ENCODE results near the gene DNAJC1.

DNAJC1 gene

GRCh38 chr10:21959998-21960397, 43.5 kb downstream of the DNAJC1 start:
- DNase-seq (ENCODE audit: low read depth), result no peak

DNA sequence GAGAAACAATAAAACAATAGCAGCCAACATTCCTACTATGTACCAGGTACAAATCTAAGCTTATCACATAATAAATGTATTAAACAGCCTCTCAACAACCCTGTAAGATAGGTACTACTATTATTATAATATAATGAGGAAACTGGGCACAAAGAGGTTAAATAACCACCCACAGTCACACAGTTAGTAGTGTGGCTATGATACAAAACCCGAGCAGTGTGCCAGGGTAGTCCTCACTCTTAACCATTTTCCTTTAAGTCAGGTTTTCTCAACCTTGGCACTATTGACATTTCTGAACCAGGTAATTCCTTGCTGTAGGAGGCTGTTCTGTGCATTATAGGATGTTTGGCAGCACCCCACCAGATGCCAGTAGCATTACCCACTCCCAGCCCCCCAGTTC, 48.8 kb downstream of the DNAJC1 start:
- no peak for DNase-seq (ENCODE audit: low read depth)

DNA sequence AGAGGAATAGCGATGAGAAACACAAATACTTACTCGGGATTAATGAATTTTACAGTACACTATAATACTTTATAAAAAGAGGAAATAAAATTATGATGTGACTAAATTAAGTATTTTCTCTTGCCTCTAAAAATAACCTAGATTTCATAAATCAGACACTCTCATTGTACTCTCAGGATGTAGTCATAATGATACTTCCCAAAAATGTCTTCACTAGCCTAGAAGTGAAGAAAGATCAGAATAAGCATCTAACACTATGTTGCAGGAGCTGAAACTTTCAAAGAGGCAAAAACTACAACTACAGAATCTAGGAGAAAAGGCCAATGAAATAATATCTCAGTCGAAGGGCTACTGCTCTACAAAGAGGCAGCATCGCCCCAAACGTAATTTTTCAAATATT, 49.4 kb downstream of the DNAJC1 start:
- DNase-seq (ENCODE audit: low read depth), result no peak

DNA sequence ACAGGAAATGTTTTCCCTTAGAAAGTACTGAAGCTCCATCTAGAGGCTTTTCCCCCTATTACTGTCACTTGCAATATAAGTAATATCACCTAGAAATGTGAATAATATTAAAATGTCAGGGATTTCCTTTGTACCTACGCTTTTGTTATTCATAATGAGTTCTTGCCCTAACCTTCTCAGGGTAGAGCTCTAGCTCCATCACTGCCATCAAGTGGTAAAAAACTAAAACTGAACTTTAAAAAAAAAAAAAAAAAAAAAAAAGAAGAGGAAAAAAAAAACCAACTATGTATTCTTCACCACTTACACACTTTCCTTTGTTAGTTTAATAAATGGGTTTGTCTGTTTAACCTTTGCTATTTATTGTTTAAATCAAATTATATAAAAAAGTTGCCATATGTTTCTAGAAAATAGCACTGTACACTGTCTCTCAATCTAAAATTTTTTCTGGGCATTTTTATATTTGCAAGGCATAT, 49.9 kb downstream of the DNAJC1 start:
- DNase-seq (ENCODE audit: low read depth), result no peak

DNA sequence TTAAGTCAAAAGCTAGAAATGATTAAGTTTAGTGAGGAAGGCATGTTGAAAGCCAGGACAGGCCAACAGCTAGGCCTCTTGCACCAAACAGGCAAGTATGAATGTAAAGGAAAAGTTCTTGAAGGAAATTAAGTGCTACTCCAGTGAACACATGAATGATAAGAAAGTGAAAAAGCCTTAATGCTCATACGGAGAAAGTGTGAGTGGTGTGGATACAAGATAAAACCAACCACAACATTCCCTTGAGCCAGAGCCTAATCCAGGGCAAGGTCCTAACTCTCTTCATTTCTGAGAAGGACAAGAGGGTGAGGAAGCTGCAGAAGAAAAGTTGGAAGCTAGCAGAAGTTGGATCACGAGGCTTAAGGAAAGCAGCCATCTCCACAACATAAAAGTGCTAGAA, 53.0 kb downstream of the DNAJC1 start:
- no peak for DNase-seq (ENCODE audit: low read depth)

GRCh38 chr10:21946946-21947345, 56.6 kb downstream of the DNAJC1 start:
- DNase-seq (ENCODE audit: low read depth), result no peak

DNA sequence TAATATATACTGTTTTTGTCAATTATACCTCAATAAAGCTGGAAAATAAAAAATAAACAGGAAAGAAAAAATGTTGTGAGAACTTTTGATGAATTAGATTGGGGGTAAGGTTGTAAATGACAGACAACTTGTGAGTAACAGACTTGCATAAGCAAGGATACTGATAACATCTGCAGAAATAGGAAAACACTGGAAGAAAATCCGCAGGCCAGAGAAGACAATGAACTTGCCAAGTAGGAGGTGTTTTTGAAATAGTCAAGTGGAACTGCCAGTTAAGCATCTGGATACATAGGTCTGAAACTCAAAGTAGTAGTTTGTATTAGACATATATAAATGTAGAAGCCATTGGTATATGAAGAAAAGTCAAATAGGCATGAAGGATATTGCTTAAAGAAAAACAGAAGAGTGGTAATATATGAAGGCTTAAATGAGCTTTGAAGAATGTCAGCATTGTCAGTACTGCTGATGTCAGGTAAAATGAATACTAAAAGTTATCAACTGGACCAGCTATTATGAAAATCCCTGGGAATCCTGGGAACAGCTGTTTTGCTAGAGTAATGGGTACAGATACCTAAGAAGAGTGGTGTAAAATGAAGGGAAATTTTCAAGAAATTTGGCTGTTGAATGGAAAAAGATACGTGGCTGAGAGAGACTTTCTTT, 58.7 kb downstream of the DNAJC1 start:
- no peak for DNase-seq (ENCODE audit: low read depth)

DNA sequence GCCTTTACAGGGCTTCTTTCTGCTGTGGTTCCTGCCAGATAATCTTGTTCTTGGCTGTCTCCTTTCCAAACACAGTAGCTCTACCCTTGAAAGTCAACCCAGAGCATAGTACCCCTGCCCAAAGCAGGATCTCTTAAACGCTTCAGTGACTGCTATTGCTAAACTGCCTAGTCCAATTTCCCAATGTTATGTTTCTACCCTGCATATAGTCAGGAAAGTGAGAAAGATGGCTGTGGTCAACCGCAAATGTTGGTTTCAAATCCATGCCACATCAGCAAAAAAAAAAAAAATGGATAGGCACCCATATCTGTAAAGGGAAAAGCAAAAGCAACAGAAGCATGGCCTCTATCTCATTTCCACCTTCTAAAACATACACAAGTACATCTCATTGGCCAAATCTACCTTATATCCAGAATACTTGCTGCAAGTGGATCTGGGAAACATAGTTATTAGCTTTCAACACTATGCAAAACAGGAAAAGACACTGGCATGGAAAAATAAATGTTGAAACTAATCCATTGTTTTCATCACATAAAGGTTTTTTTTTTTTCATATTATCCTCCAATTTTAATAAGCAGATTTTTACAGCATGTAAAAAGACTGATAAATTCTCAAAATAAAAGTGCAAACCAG, 59.8 kb downstream of the DNAJC1 start:
- no peak for DNase-seq (ENCODE audit: low read depth)

- no peak for DNase-seq (ENCODE audit: low read depth)
Measured at GRCh38 chr10:21935439-21936023, 68.0 kb downstream of the DNAJC1 start.

DNA sequence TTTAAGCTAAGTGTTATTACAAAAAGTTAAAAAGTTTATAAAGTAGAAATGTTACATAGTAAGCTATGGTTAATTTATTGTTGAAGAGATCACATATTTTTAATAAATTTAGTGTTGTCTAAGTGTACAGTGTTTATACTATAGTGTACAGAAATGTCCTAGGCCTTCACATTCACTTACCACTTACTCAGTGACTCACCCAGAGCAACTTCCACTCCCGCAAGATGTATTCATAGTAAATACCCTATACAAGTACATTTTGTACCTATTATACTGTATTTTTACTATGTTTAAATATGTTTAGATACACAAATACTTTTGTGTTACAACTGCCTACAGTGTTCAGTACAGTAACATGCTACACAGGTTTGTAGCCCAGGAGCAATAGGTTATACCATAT, 69.2 kb downstream of the DNAJC1 start:
- no peak for DNase-seq (ENCODE audit: low read depth)

GRCh38 chr10:21929070-21929469, 74.5 kb downstream of the DNAJC1 start:
- DNase-seq (ENCODE audit: low read depth), result no peak

DNA sequence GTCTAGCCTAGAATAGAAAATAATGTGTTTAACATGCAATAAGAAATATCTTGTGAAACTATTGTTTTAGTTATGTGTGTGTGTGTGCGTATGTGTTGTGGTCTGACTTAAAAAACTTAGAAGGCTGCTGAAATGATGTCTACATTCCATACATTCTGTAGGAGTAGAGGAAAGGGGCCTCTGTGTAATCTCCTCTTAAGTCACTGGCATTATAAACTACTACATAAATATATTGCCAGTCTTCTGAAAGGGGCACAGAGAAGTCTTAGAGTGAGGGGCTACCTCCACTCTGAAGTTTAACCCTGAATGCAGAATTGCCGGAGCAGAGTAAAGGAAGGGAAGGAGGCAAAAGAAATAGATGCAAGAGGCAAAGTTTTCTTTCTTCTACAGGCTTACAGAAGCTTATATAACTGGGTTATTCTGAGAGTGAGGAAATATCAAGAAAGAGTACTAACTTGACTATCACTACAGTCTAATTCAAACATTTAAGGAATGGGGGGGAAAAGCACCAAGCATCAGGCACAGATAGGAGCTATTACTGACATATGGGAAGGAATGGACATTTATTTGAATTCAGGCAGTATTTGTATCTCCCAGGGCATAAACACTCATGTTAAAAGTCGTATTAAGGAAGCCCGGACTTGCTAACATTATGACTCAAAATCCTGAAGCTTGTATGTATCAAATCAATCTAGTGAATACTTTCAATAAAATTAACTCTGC, 75.7 kb downstream of the DNAJC1 start:
- no peak for DNase-seq (ENCODE audit: low read depth)

DNA sequence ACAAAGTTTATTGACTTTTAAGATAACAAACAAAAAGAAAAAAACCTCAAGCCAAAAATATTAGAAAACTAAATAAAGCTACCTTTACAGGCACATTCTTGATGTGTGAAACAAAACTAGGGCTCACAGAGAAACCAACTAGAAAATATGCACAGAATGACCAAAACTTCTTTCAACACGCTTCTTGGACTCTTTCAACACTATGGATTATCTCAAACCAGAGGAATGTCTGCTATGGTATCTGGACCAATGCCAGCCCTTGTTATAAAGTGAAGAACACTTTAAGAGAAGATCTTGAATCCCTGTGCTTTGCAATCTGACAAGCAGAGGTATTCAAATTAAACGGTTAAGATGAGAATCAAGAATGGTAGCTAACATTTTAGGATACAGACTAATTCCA, 76.6 kb downstream of the DNAJC1 start:
- no peak for DNase-seq (ENCODE audit: low read depth)

GRCh38 chr10:21926358-21926925, 77.1 kb downstream of the DNAJC1 start:
- DNase-seq (ENCODE audit: low read depth), result no peak

DNA sequence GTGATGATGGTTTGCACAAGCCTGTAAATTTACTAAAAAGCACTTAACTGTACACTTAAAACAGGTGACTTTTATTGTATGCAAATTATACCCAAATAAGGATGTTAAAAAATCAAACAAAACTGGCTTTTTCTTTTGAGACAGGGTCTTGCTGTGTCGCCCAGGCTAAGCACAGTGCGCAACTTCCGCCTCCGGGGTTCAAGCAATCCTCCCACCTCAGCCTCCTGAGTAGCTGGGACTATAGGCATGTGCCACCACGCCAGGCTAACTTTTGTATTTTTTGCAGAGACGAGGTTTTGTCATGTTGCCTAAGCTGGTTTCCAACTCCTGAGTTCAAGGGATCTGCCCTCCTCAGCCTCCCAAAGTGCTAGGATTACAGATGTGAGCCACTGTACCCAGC, 77.7 kb downstream of the DNAJC1 start:
- no peak for DNase-seq (ENCODE audit: low read depth)

DNA sequence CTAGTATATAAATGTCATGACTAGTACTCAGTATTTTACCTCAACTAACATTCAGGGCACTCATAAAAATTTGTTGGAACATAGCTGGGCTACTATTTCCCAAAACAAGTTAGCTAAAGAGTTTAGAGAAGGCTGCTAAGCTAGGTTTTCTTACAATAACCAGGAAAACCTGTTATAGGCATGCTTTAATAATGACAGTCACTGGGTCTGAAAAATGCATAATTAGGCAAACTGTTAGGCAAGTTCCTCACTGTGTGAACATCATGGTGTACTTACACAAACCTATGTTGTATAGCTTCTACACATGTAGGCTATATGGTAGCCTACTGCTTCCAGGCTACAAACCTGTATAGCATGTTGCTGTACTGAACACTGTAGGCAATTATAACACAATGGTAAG, 79.0 kb downstream of the DNAJC1 start:
- DNase-seq (ENCODE audit: low read depth), result no peak

GRCh38 chr10:21920633-21921032, 82.9 kb downstream of the DNAJC1 start:
- DNase-seq (ENCODE audit: low read depth), result no peak

GRCh38 chr10:21919906-21920305, 83.6 kb downstream of the DNAJC1 start:
- DNase-seq (ENCODE audit: low read depth), result no peak

DNA sequence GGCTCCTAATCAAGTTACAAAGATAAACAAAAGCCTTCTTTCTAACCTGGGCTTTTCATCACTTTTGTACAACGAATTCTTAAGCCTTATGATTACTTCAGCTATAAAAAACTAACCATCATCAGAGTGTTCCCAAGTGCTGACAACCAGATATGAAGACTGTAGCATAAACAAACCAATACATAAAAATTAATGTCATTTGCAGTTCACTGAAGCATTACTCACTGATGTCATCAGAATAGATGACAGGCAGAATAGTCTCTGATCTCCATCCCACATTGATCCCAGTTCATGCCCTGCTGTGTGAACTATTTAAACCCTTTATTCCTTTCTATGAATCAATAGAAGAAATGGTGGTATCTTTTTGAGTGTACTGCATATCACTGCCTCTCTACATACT, 84.4 kb downstream of the DNAJC1 start:
- no peak for DNase-seq (ENCODE audit: low read depth)

DNA sequence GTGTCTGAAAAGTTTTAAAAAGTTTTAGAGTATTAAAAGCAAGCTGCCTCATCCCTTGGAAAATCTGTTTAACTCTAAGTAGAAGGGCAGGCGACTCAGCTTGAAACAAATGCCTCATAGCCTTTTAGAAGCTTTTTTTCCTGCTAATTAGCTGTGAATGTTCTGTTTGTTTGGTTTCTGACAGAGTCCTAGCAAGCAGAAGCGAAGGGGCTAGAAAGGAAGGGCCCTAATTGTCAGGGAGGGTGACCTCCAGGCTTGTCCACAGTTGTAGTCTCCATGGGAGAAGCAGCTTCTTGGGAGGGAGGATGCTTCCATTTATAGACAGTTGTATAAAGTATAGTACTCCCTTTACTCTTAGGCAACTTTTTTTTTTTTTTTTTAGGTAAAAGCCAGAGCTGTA, 90.9 kb downstream of the DNAJC1 start:
- no peak for DNase-seq (ENCODE audit: low read depth)

DNA sequence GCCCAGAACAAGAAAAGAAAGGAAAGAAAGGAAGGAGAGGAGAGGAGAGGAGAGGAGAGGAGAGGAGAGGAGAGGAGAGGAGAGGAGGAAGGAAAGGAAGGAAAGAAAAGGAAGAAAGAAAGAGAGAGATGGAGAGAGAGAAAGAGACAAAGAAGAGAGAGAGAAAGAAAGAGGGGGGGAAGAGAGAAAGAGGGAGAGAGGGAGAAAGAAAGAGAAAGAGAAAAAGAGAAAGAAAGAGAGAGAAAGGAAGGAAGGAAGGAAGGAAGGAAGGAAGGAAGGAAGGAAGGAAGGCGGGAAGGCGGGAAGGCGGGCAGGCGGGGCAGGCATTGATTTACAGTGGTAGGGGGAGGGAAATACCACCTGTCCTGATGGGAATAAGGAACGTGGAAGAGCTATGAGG, 92.7 kb downstream of the DNAJC1 start:
- DNase-seq (ENCODE audit: low read depth), result no peak

DNA sequence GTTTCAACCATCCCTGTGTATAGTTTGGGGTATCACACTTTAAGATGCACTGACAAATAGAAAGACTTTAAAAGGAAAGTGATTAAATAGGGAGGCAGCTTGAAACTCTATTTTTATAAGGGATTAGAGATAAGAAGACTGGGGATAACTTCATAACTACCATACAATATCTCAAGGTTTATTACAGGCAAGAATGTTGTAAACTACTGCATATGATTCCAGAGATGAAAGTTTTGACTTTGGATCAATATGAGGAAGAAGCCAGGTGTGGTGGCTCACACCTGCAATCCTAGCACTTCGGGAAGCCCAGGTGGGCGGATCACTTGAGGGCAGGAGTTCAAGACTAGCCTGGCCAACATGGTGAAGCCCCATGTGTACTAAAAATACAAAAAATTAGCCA, 96.1 kb downstream of the DNAJC1 start:
- no peak for DNase-seq (ENCODE audit: low read depth)

DNA sequence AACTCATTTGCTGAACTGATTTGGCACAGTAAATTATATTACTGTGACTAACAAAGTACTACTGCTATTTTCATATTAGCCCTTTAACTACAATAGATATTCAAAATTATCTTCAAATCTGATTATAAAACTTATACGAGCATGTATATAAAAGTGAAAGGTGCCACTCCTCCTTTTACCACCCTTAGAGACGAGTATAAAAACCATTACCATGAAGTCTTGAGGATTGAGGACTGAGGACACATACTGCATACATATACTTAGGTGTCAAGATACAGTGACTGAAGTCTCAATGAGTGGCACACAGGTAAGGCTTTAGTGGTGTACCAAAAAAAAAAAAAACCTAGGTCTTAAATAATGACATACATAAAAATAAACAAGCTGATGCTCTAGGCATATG, 98.6 kb downstream of the DNAJC1 start:
- no peak for DNase-seq (ENCODE audit: low read depth)

All from stimulated activated CD8-positive, alpha-beta memory T cell treated with anti-CD3 and anti-CD28 coated beads, Interleukin-12 subunit alpha, Interleukin-12 subunit beta, amount 100 ng/mL, for 1 hour (primary cell).